ENCODE data around the gene KDM4B. TPM values are rescaled to one million over a fixed set of nuclear protein-coding genes. Genes with fewer than 3 reads are reported as not detected.

The KDM4B gene
- total and polyA plus RNA-seq, 2 of the 8 experiments (the other 6 are each of a cell fraction or from before 2014, with no cell fraction given): 12.0 to 31.9 TPM

- TF ChIP-seq ATF2 (IDR thresholded peaks at IDR 0.05; ENCODE audit: low read length): no peak
- peak; percentile 41; the same call in 1 of the 2 replicates for TF ChIP-seq JUND (IDR thresholded peaks at IDR 0.05; ENCODE audit: low read length)
- TF ChIP-seq KDM4A (IDR thresholded peaks at IDR 0.05; ENCODE audit: low read depth, low read length, severe bottlenecking): no peak
- TF ChIP-seq SIN3A (conservative IDR thresholded peaks at IDR 0.05 in 1 of 2, IDR thresholded peaks at IDR 0.05 in 1 of 2; ENCODE audit: low read depth in 1 of 2, low read length in 2 of 2): peak in 1 of 2 experiments; percentile 63; a peak in 1 of 4 replicates
- TF ChIP-seq CTCF (IDR thresholded peaks at IDR 0.05; ENCODE audit: control extremely low read depth in 1 of 3, insufficient read depth in 1 of 3, low read depth in 1 of 3, low read length in 3 of 3): peak; percentile 98 to 99 (median 99)
- TF ChIP-seq FOSL1 (IDR thresholded peaks at IDR 0.05; ENCODE audit: insufficient read depth, low read depth, low read length): no peak
- 0 out of 4 replicates have a peak, but pooled peaks of 1 of the 2 experiments have one; percentile 37 for TF ChIP-seq HDAC2 (IDR thresholded peaks at IDR 0.05; ENCODE audit: borderline replicate concordance in 1 of 2, low read depth in 2 of 2, low read length in 2 of 2)
- TF ChIP-seq KDM5A (IDR thresholded peaks at IDR 0.05; ENCODE audit: low read length): no peak
- TF ChIP-seq MAX (IDR thresholded peaks at IDR 0.05): peak; percentile 61
- peak; percentile 99 for TF ChIP-seq RAD21 (IDR thresholded peaks at IDR 0.05 in 1 of 2, conservative IDR thresholded peaks at IDR 0.05 in 1 of 2; ENCODE audit: low read depth in 2 of 2, low read length in 2 of 2)
- TF ChIP-seq SP2 (IDR thresholded peaks at IDR 0.05; ENCODE audit: low read length): no peak
- peak; percentile 65; the same call in 1 of the 2 replicates for TF ChIP-seq TEAD4 (IDR thresholded peaks at IDR 0.05; ENCODE audit: low read depth, low read length)
- no peak for TF ChIP-seq BCL11A (IDR thresholded peaks at IDR 0.05; ENCODE audit: low read depth in 2 of 2, low read length in 2 of 2)
- no peak for TF ChIP-seq BRCA1 (IDR thresholded peaks at IDR 0.05; ENCODE audit: low read depth, low read length)
These were observed 79.3 kb downstream of the KDM4B start (continued) for GRCh38 chr19:5048091-5048726.
